MM.1S (cell line): ENCODE measurements around the gene AKAP1.

Experiments
- DNase-seq: peaks from one replicate; pipeline ENCODE4 v3.0.0-alpha.2; 2015
- H2AFZ ChIP-seq: fragments of 300-600 bp; sonication (generic); 2 replicates; pipeline ENCODE4 v1.6.0; 2016; ENCODE audit warnings: antibody characterized with exemption, low read length
- H3F3A ChIP-seq: fragments of 300-600 bp; sonication (generic); 2 replicates; pipeline ENCODE4 v1.6.1; 2016; ENCODE audit warnings: mild to moderate bottlenecking, antibody characterized with exemption, low read length, moderate library complexity, mixed read lengths; ENCODE audit not compliant: insufficient read depth
- H3K27ac ChIP-seq: fragments of 300-600 bp; sonication (generic); 2 replicates; pipeline ENCODE4 v1.5.1; 2016; ENCODE audit warnings: mild to moderate bottlenecking, low read length
- H3K27me3 ChIP-seq: fragments of 300-600 bp; sonication (generic); replicated peaks from 2 replicates; pipeline ENCODE4 v1.6.0; 2016; ENCODE audit warnings: low read length; ENCODE audit not compliant: insufficient read depth
- H3K36me3 ChIP-seq: fragments of 300-600 bp; sonication (generic); replicated peaks from 2 replicates; pipeline ENCODE4 v1.6.1; 2016; ENCODE audit warnings: mild to moderate bottlenecking, low read length, mixed read lengths; ENCODE audit not compliant: insufficient read depth
- H3K4me1 ChIP-seq: fragments of 300-600 bp; sonication (generic); 2 replicates; pipeline ENCODE4 v1.6.1; 2016; ENCODE audit warnings: low read length, mixed read lengths
- H3K4me2 ChIP-seq: fragments of 300-600 bp; sonication (generic); 2 replicates; pipeline ENCODE4 v1.6.0; 2016; ENCODE audit warnings: low read depth, low read length
- H3K4me3 ChIP-seq: fragments of 300-600 bp; sonication (generic); 2 replicates; pipeline ENCODE4 v1.5.1; 2016; ENCODE audit warnings: low read length, mixed read lengths
- H3K79me2 ChIP-seq: fragments of 300-600 bp; sonication (generic); 2 replicates; pipeline ENCODE4 v1.6.1; 2016; ENCODE audit warnings: mixed run types, low read length, mixed read lengths
- H3K9ac ChIP-seq: fragments of 300-600 bp; sonication (generic); 2 replicates; pipeline ENCODE4 v1.6.1; 2016; ENCODE audit warnings: low read length, mixed read lengths
- H3K9me2 ChIP-seq: fragments of 300-600 bp; sonication (generic); replicated peaks from 2 replicates; pipeline ENCODE4 v1.6.1; 2016; ENCODE audit warnings: mild to moderate bottlenecking, low read length, mixed read lengths; ENCODE audit not compliant: insufficient read depth
- H3K9me3 ChIP-seq: fragments of 300-600 bp; sonication (generic); replicated peaks from 2 replicates; pipeline ENCODE4 v1.6.1; 2016; ENCODE audit warnings: mild to moderate bottlenecking, low read length, mixed read lengths; ENCODE audit not compliant: insufficient read depth
- H4K20me1 ChIP-seq: fragments of 300-600 bp; sonication (generic); 2 replicates; pipeline ENCODE4 v1.6.1; 2016; ENCODE audit warnings: mild to moderate bottlenecking, low read length, moderate library complexity, mixed read lengths; ENCODE audit not compliant: insufficient read depth
- EZH2 ChIP-seq: fragments of 300-600 bp; sonication (generic); optimal IDR thresholded peaks from 2 replicates; pipeline ENCODE3; 2017; ENCODE audit warnings: low read depth, mild to moderate bottlenecking, antibody characterized with exemption, low read length, mixed read lengths
- EZH2phosphoT487 ChIP-seq: fragments of 300-600 bp; sonication (generic); IDR thresholded peaks from 2 replicates; pipeline ENCODE4 v1.6.1; 2018; ENCODE audit warnings: antibody characterized with exemption, low read length
- TF ChIP-seq, protein P1 (sequence below): fragments of 300-600 bp; sonication (generic); IDR thresholded peaks from 2 replicates; pipeline ENCODE4 v1.5.1; 2016; ENCODE audit warnings: antibody characterized with exemption, low read length, mixed read lengths

AKAP1 gene

DNA sequence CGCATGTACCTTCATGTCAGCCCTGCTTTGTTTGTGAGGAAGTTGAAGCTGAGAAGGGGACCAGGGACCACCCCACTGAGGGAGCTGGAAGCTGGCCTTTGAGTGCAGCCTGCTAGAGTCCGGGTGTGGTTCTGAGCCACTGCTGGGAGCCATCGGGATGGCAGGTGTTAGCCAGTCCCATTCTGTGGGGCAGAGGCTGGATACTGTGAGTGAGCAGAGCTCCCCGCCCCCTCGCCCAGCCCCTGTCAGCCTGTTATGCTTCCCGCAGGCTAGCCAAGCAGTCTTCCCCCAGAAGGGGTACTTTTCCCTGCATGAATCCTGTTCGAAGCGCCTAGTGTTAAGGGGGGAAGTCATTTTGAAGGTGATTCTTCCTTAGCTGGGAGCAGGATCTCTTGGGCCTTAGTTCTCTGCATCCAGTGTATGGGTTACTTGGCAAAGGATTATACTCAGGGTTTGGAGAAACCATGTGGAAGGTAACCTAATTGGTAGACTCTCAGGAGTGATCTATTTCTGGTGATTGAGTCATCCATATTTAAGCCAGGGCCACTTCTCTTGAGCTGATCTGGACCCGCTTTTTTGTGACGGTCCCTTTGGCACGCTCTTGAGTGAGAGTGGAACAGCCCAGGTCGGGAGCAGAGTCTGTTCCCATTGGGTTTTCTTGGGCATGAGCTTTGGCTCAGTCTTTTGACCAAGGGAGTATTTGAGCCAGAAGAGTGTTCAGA is 23.8 kb downstream of the AKAP1 start:
- H3K4me3 ChIP-seq: no peak overlapping the region
- no peaks in the 10 kb centered on the region; the same call in 1 of the 2 replicates for H4K20me1 ChIP-seq
- peaks cover 37% of the 10 kb centered on the region for H3K79me2 ChIP-seq
- H3K4me1 ChIP-seq: no peaks in the 10 kb centered on the region
- no peak overlapping the region for H3K9ac ChIP-seq
- no peaks in the 10 kb centered on the region for H3K27me3 ChIP-seq
- no peaks in the 10 kb centered on the region for H3K9me3 ChIP-seq
- no peak overlapping the region for H2AFZ ChIP-seq
- TF ChIP-seq, protein P1, sequence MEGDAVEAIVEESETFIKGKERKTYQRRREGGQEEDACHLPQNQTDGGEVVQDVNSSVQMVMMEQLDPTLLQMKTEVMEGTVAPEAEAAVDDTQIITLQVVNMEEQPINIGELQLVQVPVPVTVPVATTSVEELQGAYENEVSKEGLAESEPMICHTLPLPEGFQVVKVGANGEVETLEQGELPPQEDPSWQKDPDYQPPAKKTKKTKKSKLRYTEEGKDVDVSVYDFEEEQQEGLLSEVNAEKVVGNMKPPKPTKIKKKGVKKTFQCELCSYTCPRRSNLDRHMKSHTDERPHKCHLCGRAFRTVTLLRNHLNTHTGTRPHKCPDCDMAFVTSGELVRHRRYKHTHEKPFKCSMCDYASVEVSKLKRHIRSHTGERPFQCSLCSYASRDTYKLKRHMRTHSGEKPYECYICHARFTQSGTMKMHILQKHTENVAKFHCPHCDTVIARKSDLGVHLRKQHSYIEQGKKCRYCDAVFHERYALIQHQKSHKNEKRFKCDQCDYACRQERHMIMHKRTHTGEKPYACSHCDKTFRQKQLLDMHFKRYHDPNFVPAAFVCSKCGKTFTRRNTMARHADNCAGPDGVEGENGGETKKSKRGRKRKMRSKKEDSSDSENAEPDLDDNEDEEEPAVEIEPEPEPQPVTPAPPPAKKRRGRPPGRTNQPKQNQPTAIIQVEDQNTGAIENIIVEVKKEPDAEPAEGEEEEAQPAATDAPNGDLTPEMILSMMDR: no peak
- TF ChIP-seq EZH2phosphoT487 (no peak), EZH2 (no peak)
- H3K27ac ChIP-seq: no peak overlapping the region
- DNase-seq: no peak
- H3K36me3 ChIP-seq: no peaks in the 10 kb centered on the region
- no peaks in the 10 kb centered on the region for H3F3A ChIP-seq
- no peaks in the 10 kb centered on the region for H3K9me2 ChIP-seq
- H3K4me2 ChIP-seq: no peak overlapping the region

DNA sequence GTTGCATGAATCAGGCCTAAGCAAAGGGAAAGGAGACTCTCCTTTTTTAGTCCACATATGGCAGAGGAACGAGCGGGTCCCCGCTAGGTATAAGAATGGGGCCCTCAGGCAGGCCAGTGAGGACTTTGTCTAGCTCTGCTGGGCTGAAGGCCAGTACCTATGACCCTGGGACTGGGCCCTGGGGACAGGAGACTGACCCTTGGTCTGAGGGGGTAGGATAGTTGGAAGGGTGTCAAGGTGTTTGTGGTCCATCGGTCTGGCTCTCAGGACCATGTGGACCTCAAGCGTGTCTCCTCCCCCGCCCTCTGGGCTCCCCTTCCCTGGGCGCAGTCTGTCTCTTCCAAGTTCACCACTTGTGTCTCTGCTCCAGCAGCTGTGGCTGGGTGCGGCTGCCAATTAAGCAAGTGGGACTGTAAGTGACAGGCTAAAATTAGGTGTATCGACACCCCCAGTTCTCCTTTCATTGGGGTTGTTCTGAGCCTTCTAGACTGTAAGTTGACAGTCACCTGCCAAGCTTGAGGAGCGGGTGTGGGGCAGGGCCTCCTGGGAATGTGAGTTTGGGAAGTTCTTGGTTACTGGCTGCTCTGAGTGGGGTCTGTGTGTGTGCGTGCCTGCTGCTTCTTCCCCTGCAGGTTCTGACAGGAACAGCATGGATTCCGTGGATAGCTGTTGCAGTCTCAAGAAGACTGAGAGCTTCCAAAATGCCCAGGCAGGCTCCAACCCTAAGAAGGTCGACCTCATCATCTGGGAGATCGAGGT is 24.5 kb downstream of the AKAP1 start:
- Histone ChIP-seq H3K36me3 (0 out of 2 replicates have a peak, but pooled peaks cover 5% of the 10 kb centered on the region), H3F3A (no peaks in the 10 kb centered on the region), H4K20me1 (no peaks in the 10 kb centered on the region; the same call in 1 of the 2 replicates), H3K4me1 (no peaks in the 10 kb centered on the region), H3K9me2 (no peaks in the 10 kb centered on the region), H3K79me2 (peaks cover 29% of the 10 kb centered on the region), H3K4me3 (no peak overlapping the region), H3K9me3 (no peaks in the 10 kb centered on the region), H3K27ac (no peak overlapping the region), H3K4me2 (no peak overlapping the region), H3K27me3 (no peaks in the 10 kb centered on the region), H3K9ac (no peak overlapping the region), H2AFZ (no peak overlapping the region)
- no peak for DNase-seq
- TF ChIP-seq EZH2 (no peak), EZH2phosphoT487 (no peak)
- TF ChIP-seq, protein P1: no peak

DNA sequence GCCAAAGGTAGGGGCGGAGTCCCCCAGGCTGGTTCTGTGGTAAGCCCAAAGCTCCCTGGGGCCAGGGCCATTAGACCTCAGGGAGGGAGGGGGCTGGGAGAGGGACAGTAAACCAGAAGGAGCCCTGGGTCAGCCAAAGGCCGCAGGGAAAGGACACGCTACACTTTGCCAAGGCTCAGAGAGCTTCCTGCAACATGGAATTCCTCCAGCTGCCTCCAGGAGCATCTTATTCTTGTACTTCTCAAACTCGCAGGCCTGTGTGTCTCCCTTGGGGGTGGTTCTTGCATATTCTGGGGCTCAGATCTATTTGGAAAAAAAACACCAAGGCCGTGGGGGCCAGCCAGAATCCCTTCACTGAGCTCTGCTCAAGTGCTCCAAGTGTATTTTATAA is 25.1 kb downstream of the AKAP1 start:
- 0 out of 2 replicates have a peak, but pooled peaks cover 5% of the 10 kb centered on the region for H3K36me3 ChIP-seq
- DNase-seq: no peak
- no peaks in the 10 kb centered on the region for H3K9me2 ChIP-seq
- no peak overlapping the region for H3K4me3 ChIP-seq
- no peaks in the 10 kb centered on the region for H3F3A ChIP-seq
- H3K27ac ChIP-seq: no peak overlapping the region
- H3K9ac ChIP-seq: no peak overlapping the region
- TF ChIP-seq, protein P1: no peak
- no peak for TF ChIP-seq EZH2
- no peak for TF ChIP-seq EZH2phosphoT487
- no peak overlapping the region for H3K4me2 ChIP-seq
- H3K4me1 ChIP-seq: no peaks in the 10 kb centered on the region
- no peak overlapping the region for H2AFZ ChIP-seq
- peaks cover 23% of the 10 kb centered on the region for H3K79me2 ChIP-seq
- H3K27me3 ChIP-seq: no peaks in the 10 kb centered on the region
- no peaks in the 10 kb centered on the region for H3K9me3 ChIP-seq
- no peaks in the 10 kb centered on the region; the same call in 1 of the 2 replicates for H4K20me1 ChIP-seq
